H1 (cell line): ENCODE data around the gene FBXW5. TPM values are rescaled to one million over a fixed set of nuclear protein-coding genes. Genes with fewer than 3 reads are reported as not detected.

Experiments
- ASH2L ChIP-seq: fragments of 200-600, 300-600 bp; sonication (generic); IDR thresholded peaks from one replicate; pipeline ENCODE4 v1.7.1; 2017; ENCODE audit warnings: low read length
- BRCA1 ChIP-seq: IDR thresholded peaks from 2 replicates; pipeline ENCODE4 v1.6.1; 2012; ENCODE audit warnings: low read depth, low read length, improper control_type of control experiment
- EGR1 ChIP-seq: IDR thresholded peaks from 2 replicates; pipeline ENCODE4 v1.6.1; 2011; ENCODE audit warnings: low read depth, low read length, borderline replicate concordance
- EZH2 ChIP-seq: fragments of 200-600 bp; sonication (generic); IDR thresholded peaks from 2 replicates; pipeline ENCODE4 v1.7.1; 2012; ENCODE audit warnings: low read depth, mild to moderate bottlenecking, moderate library complexity, low read length, inconsistent platforms; ENCODE audit not compliant: severe bottlenecking
- HDAC2 ChIP-seq, 2 experiments: fragments of 300-600 bp in 1 of 2; sonication (generic) in 1 of 2; IDR thresholded peaks; 2 replicates each; pipeline ENCODE4 v1.6.1; 2011 to 2012; ENCODE audit warnings: low read depth in 2 of 2, low read length in 2 of 2, mild to moderate bottlenecking in 2 of 2, moderate library complexity in 2 of 2, borderline replicate concordance in 1 of 2, inconsistent platforms in 1 of 2
- RFX5 ChIP-seq: IDR thresholded peaks from 2 replicates; pipeline ENCODE4 v1.6.1; 2011; ENCODE audit warnings: low read depth, low read length, improper control_type of control experiment, borderline replicate concordance
- YY1 ChIP-seq: IDR thresholded peaks from 2 replicates; pipeline ENCODE4 v1.6.1; 2011; ENCODE audit warnings: low read depth, mild to moderate bottlenecking, low read length
- polyA plus RNA-seq, 7 experiments: library from polyadenylated mRNA; depleted of rRNA in 3 of 7; stranded (reverse) in 5 of 7; unstranded in 2 of 7; fragments of >200 nt in 5 of 7; fragments of 200-250 nt in 2 of 7; gene quantifications; 1 replicate in 5 of 7; 2 replicates in 1 of 7; 4 replicates in 1 of 7; pipeline versions ENCODE4 v1.2.1 to v1.2.3, GENCODE V29; 2011 to 2013; ENCODE audit warnings: missing spikeins in 2 of 7, mixed read lengths in 2 of 7
- total RNA-seq: library from RNA; stranded (reverse); fragmentation: NEBNext Ultra II Directional; extraction: Animal tissue kit (Norgen Biotek cat#: 25700); gene quantifications from 2 replicates; pipeline ENCODE4 v1.2.1, GENCODE V29; 2021
- TF ChIP-seq, protein P1 (sequence below): fragments of 300-600 bp; sonication (generic); IDR thresholded peaks from 2 replicates; pipeline ENCODE4 v1.7.1; 2012; ENCODE audit warnings: low read length, moderate library complexity, mild to moderate bottlenecking, inconsistent platforms; ENCODE audit not compliant: insufficient replicate concordance

FBXW5 gene
- total and polyA plus RNA-seq, 2 of the 8 experiments (the other 6 are each of a cell fraction or from before 2014, with no cell fraction given): 49.0 to 71.0 TPM

DNA sequence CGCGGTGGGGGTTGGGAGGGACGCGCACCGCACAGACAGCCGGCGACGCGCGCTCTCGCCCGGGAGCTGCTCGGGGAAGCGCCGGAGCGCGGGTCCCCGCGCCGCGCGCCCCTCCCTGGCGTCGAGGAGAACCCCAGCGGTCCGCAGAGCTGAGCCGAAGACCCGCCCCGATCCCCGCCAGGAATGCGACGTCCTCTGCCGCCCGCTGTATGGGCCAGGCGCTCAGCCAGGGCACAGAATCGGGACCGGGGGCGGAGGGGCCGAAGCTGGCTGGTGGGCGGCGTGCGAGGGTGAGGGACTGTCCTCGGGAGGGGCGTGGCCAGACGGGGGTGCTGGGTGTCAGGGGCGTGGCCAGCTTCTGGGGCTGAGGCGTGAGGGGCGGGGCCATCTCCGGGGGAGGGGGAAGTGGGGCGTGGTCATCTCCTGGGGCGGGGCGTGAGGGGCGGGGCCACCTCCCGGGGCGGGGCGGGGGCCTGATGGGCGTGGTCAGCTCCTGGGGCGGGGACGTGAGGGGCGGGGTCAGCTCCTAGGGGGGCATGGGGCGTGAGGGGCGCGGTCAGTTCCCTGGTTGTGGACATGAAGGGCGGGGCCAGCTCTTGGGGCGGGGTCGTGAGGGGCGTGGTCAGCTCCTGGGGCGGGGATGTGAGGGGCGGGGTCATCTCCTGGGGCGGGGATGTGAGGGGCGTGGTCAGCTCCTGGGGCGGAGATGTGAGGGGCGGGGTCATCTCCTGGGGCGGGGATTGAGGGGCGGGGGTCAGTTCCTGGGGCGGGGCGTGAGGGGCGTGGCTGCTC is 33.7 kb upstream of the FBXW5 start (continued):
- TF ChIP-seq, protein P1, sequence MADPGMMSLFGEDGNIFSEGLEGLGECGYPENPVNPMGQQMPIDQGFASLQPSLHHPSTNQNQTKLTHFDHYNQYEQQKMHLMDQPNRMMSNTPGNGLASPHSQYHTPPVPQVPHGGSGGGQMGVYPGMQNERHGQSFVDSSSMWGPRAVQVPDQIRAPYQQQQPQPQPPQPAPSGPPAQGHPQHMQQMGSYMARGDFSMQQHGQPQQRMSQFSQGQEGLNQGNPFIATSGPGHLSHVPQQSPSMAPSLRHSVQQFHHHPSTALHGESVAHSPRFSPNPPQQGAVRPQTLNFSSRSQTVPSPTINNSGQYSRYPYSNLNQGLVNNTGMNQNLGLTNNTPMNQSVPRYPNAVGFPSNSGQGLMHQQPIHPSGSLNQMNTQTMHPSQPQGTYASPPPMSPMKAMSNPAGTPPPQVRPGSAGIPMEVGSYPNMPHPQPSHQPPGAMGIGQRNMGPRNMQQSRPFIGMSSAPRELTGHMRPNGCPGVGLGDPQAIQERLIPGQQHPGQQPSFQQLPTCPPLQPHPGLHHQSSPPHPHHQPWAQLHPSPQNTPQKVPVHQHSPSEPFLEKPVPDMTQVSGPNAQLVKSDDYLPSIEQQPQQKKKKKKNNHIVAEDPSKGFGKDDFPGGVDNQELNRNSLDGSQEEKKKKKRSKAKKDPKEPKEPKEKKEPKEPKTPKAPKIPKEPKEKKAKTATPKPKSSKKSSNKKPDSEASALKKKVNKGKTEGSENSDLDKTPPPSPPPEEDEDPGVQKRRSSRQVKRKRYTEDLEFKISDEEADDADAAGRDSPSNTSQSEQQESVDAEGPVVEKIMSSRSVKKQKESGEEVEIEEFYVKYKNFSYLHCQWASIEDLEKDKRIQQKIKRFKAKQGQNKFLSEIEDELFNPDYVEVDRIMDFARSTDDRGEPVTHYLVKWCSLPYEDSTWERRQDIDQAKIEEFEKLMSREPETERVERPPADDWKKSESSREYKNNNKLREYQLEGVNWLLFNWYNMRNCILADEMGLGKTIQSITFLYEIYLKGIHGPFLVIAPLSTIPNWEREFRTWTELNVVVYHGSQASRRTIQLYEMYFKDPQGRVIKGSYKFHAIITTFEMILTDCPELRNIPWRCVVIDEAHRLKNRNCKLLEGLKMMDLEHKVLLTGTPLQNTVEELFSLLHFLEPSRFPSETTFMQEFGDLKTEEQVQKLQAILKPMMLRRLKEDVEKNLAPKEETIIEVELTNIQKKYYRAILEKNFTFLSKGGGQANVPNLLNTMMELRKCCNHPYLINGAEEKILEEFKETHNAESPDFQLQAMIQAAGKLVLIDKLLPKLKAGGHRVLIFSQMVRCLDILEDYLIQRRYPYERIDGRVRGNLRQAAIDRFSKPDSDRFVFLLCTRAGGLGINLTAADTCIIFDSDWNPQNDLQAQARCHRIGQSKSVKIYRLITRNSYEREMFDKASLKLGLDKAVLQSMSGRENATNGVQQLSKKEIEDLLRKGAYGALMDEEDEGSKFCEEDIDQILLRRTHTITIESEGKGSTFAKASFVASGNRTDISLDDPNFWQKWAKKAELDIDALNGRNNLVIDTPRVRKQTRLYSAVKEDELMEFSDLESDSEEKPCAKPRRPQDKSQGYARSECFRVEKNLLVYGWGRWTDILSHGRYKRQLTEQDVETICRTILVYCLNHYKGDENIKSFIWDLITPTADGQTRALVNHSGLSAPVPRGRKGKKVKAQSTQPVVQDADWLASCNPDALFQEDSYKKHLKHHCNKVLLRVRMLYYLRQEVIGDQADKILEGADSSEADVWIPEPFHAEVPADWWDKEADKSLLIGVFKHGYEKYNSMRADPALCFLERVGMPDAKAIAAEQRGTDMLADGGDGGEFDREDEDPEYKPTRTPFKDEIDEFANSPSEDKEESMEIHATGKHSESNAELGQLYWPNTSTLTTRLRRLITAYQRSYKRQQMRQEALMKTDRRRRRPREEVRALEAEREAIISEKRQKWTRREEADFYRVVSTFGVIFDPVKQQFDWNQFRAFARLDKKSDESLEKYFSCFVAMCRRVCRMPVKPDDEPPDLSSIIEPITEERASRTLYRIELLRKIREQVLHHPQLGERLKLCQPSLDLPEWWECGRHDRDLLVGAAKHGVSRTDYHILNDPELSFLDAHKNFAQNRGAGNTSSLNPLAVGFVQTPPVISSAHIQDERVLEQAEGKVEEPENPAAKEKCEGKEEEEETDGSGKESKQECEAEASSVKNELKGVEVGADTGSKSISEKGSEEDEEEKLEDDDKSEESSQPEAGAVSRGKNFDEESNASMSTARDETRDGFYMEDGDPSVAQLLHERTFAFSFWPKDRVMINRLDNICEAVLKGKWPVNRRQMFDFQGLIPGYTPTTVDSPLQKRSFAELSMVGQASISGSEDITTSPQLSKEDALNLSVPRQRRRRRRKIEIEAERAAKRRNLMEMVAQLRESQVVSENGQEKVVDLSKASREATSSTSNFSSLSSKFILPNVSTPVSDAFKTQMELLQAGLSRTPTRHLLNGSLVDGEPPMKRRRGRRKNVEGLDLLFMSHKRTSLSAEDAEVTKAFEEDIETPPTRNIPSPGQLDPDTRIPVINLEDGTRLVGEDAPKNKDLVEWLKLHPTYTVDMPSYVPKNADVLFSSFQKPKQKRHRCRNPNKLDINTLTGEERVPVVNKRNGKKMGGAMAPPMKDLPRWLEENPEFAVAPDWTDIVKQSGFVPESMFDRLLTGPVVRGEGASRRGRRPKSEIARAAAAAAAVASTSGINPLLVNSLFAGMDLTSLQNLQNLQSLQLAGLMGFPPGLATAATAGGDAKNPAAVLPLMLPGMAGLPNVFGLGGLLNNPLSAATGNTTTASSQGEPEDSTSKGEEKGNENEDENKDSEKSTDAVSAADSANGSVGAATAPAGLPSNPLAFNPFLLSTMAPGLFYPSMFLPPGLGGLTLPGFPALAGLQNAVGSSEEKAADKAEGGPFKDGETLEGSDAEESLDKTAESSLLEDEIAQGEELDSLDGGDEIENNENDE: no peak
- no peak for TF ChIP-seq HDAC2 (IDR thresholded peaks at IDR 0.05; ENCODE audit: borderline replicate concordance in 1 of 2, low read depth in 2 of 2, low read length in 2 of 2)
- no peak for TF ChIP-seq BRCA1
- TF ChIP-seq ASH2L: no peak
- TF ChIP-seq EGR1: peak; percentile 37; the same call in 1 of the 2 replicates
- TF ChIP-seq RFX5: no peak
- TF ChIP-seq YY1: no peak
- TF ChIP-seq EZH2: no peak
